ENCODE results near the gene ZNF195.
"Not testable (repeated sequence)": the region's sequence is repeated elsewhere in the genome, so short reads cannot be mapped to it uniquely, and the experiment has no call there.

DNA sequence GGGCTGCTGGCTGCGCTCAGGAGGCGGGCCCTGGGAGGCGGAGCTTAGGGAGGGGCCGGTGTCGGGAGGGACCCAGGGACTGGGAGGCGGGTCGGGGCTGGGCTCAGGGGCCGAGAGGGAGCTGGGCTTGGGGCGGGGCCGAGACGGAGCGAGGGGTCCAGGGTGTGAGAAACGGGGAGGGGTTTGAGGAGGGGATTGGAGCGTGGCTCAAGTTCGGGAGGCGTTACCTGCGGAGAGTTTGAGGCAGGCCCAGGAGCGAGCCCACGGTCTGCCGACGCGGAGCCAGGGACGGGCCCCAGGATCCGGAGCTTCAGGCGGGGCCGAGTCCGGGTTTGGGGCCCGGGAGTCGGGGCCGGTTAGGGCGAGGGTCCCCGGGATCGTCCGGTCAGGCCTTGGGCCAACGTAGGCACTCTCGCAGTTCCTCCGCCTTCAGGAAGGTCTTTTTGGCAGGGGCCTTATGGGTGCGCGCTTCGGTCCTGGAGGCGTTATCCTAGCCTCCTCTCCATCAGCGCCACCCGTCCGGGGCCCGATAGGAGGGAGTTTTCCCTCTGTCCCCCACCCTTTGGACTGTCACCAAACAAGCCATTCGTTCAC, 44.3 kb upstream of the ZNF195 start:
- TF ChIP-seq POLR2A, POLR2AphosphoS5 (IDR thresholded peaks at IDR 0.05): not testable (repeated sequence)
